AG04450 (cell line): ENCODE measurements around the gene ETV2. TPM values are rescaled to one million over a fixed set of nuclear protein-coding genes. Genes with fewer than 3 reads are reported as not detected.

Experiments used
- CTCF ChIA-PET: fragments of 300-600, 350-600 bp; formaldehyde crosslinking; extraction: SDS; loops from one replicate; lab custom pipeline; 2022; ENCODE audit warnings: antibody characterized with exemption, inconsistent platforms; lab: Charles Lee
- POLR2A ChIA-PET: fragments of 350-600 bp; formaldehyde crosslinking; extraction: SDS; loops from one replicate; lab custom pipeline; 2021; ENCODE audit warnings: antibody characterized with exemption, inconsistent platforms; lab: Yijun Ruan, JAX
- DNase-seq: peaks from one replicate; pipeline ENCODE4 v3.0.0-alpha.2; 2011; ENCODE audit warnings: low read depth, low spot score
- H3K27ac ChIP-seq: one replicate; pipeline ENCODE4 v1.5.1; 2012; ENCODE audit warnings: low read depth, low read length, control low read depth
- H3K27me3 ChIP-seq: one replicate; pipeline ENCODE4 v1.6.0; 2012; ENCODE audit warnings: low read length; ENCODE audit not compliant: control insufficient read depth, insufficient read depth
- H3K4me3 ChIP-seq: 2 replicates; pipeline ENCODE4 v1.5.1; 2011; ENCODE audit warnings: mild to moderate bottlenecking, low read depth, low read length, control low read depth
- H3K9me3 ChIP-seq: 2 replicates; pipeline ENCODE4 v1.5.1; 2012; ENCODE audit warnings: low read length; ENCODE audit not compliant: control insufficient read depth, insufficient read depth
- polyA plus RNA-seq: library from polyadenylated mRNA; depleted of rRNA; stranded (reverse); fragments of >200 nt; gene quantifications from 2 replicates; pipeline ENCODE4 v1.2.3, GENCODE V29; 2011
- TF ChIP-seq, protein P1 (sequence below): IDR thresholded peaks from 2 replicates; pipeline ENCODE4 v1.5.1; 2011; ENCODE audit warnings: low read depth, low read length, control low read depth, inconsistent platforms

Gene ETV2
- polyA plus RNA-seq, 1 experiment: 0.36 TPM

DNA sequence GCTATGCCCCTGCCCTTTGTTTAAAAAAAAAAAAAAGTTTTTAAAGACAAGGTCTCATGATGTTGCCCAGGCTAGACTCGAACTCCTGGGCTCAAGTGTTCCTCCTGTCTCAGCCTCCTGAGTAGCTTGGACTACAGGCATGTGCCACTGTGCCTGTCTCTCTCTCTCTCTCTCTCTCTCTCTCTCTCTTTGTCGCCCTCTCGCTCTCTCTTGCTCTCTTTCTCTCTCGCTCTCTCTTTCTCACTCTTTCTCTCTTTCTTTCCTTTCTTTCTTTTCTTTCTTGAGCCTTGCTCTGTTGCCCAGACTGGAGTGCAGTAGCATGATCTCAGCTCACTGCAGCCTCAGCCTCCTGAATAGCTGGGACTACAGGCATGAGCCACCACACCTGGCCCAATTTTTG is 14.1 kb downstream of the ETV2 start:
- ChIA-PET CTCF (interaction anchor here (1.3 to 1.6 kb wide), 2 partner anchors 106 to 108 kb away, joined by 6 read pairs; no protein-coding TSS in a partner anchor), POLR2A (interaction anchor here (0.8 kb wide), 1 partner anchor 8 kb away, joined by 4 read pairs; the partner anchor contains the start of gene COX6B1)
- Histone ChIP-seq H3K4me3 (no peak overlapping the region), H3K9me3 (no peaks in the 10 kb centered on the region), H3K27ac (no peak overlapping the region), H3K27me3 (no peaks in the 10 kb centered on the region)
- no peak for DNase-seq
- TF ChIP-seq, protein P1, sequence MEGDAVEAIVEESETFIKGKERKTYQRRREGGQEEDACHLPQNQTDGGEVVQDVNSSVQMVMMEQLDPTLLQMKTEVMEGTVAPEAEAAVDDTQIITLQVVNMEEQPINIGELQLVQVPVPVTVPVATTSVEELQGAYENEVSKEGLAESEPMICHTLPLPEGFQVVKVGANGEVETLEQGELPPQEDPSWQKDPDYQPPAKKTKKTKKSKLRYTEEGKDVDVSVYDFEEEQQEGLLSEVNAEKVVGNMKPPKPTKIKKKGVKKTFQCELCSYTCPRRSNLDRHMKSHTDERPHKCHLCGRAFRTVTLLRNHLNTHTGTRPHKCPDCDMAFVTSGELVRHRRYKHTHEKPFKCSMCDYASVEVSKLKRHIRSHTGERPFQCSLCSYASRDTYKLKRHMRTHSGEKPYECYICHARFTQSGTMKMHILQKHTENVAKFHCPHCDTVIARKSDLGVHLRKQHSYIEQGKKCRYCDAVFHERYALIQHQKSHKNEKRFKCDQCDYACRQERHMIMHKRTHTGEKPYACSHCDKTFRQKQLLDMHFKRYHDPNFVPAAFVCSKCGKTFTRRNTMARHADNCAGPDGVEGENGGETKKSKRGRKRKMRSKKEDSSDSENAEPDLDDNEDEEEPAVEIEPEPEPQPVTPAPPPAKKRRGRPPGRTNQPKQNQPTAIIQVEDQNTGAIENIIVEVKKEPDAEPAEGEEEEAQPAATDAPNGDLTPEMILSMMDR: no peak

DNA sequence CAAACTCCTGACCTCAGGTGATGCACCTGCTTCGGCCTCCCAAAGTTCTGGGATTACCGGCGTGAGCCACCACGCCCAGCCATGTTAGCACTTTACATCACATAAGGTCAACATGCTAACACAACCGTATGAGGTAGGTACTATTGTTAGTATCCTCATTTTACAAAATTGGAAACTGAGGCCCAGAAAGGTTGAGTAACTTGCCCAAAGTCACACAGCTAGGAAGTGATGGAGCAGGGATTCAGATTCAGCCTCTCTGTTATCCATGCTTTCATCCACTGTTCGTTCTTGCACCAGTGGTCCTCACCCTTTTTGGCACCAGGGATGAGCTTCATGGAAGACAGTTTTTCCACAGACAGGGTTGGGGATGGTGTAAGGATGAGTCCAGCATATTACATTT is 15.2 kb downstream of the ETV2 start:
- Histone ChIP-seq H3K27ac (no peak overlapping the region), H3K4me3 (no peak overlapping the region), H3K9me3 (no peaks in the 10 kb centered on the region), H3K27me3 (no peaks in the 10 kb centered on the region)
- DNase-seq: no peak
- CTCF ChIA-PET: interaction anchor here (1.3 to 1.6 kb wide), 2 partner anchors 107 to 109 kb away, joined by 6 read pairs; no protein-coding TSS in a partner anchor
- POLR2A ChIA-PET: no interaction called here
- TF ChIP-seq, protein P1: no peak

DNA sequence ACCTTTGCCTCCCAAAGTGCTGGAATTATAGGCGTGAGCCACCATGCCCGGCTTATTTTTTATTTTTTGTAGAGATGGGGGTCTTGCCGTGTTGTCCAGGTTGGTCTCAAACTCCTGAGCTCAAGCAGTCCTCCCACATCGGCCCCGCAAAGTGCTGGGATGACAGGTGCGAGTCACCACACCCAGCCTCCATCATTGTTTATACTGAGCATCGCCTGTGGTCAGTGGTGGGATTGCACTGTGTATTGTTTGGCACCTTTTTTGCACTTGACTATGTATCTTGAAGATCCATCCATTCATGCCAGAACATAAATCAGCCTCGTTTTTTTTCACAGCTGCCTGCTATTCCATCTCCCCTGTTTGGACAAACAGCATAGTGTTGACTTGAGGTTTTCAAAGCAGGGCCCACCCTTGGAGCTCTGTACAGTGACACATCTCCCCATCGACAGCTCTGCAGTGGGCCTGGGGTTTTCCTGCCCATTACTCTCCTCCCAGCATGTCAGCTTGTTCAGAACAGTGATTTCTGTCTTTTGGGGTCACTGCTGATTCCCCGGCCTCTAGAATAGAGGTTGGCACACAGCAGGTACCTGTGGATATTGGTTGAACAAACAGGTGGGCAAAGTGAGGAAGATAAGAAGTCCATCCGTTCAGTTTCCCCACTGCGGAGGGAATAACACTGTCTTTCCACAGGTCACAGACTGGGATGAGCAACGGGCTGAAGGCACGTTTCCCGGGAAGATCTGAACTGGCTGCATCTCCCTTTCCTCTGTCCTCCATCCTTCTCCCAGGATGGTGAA is 16.6 kb downstream of the ETV2 start:
- DNase-seq: no peak
- H3K27ac ChIP-seq: no peak overlapping the region
- no peaks in the 10 kb centered on the region for H3K27me3 ChIP-seq
- TF ChIP-seq, protein P1: peak; percentile 30; the same call in 1 of the 2 replicates
- ChIA-PET POLR2A (no interaction called here), CTCF (interaction anchor here (0.6 kb wide), 1 partner anchor 69 kb away, joined by 3 read pairs; no protein-coding TSS in a partner anchor)
- no peak overlapping the region for H3K4me3 ChIP-seq
- no peaks in the 10 kb centered on the region for H3K9me3 ChIP-seq

DNA sequence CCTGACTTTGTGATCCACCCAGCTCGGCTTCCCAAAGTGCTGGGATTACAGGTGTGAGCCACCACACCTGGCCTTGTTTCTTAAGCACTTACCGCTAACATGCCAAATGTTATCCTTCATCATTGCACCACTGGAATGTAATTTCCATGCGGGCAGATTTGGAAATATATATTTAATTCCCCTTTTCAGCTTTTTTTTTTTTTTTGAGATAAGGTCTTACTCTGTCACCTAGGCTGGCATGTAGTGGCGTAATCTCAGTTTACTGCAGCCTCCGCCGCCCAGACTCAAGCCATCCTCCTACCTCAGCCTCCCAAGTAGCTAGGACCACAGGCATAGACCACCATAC is 20.4 kb downstream of the ETV2 start:
- DNase-seq: no peak
- CTCF ChIA-PET: interaction anchor here (0.6 to 1.0 kb wide), 3 partner anchors 33 to 158 kb away, joined by 3 read pairs; no protein-coding TSS in a partner anchor
- Histone ChIP-seq H3K9me3 (no peaks in the 10 kb centered on the region), H3K4me3 (no peak overlapping the region), H3K27me3 (no peaks in the 10 kb centered on the region), H3K27ac (no peak overlapping the region)
- POLR2A ChIA-PET: no interaction called here
- TF ChIP-seq, protein P1: no peak

DNA sequence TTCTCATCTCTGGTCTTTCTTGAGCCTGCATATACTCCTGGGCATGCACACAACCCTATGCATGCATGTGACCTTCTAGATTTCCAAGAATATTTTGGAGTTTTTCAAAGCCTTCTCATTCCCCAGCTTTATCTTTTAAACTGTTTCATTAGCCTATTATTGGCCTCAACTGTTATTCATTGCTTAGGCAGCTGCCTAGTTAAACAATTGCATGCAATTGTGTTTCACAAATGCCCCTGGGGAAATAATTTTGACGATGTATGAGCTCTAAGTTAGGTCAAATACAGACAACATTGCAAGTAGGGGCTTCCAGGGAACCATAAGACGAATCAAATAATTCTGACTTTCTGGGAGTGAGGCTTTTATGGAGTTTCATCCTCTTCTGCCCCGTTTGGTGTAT is 22.4 kb downstream of the ETV2 start:
- no peaks in the 10 kb centered on the region for H3K27me3 ChIP-seq
- H3K9me3 ChIP-seq: no peaks in the 10 kb centered on the region
- no peak overlapping the region for H3K27ac ChIP-seq
- TF ChIP-seq, protein P1: no peak
- POLR2A ChIA-PET: no interaction called here
- no peak overlapping the region for H3K4me3 ChIP-seq
- CTCF ChIA-PET: interaction anchor here (0.8 to 1.1 kb wide), 2 partner anchors 17 to 156 kb away, joined by 3 to 8 read pairs; no protein-coding TSS in a partner anchor
- no peak for DNase-seq
